GM18498 (cell line): ENCODE measurements around the gene ACOXL.
"Not testable (repeated sequence)": the region's sequence is repeated elsewhere in the genome, so short reads cannot be mapped to it uniquely, and the experiment has no call there.

ENCODE experiments used
- ATAC-seq: cut with Tn5 transposase; IDR thresholded peaks from one replicate; pipeline ENCODE4 v1.9.1; 2021; ENCODE audit warnings: mild to moderate bottlenecking, moderate library complexity; ENCODE audit not compliant: unreplicated experiment

Gene ACOXL

DNA sequence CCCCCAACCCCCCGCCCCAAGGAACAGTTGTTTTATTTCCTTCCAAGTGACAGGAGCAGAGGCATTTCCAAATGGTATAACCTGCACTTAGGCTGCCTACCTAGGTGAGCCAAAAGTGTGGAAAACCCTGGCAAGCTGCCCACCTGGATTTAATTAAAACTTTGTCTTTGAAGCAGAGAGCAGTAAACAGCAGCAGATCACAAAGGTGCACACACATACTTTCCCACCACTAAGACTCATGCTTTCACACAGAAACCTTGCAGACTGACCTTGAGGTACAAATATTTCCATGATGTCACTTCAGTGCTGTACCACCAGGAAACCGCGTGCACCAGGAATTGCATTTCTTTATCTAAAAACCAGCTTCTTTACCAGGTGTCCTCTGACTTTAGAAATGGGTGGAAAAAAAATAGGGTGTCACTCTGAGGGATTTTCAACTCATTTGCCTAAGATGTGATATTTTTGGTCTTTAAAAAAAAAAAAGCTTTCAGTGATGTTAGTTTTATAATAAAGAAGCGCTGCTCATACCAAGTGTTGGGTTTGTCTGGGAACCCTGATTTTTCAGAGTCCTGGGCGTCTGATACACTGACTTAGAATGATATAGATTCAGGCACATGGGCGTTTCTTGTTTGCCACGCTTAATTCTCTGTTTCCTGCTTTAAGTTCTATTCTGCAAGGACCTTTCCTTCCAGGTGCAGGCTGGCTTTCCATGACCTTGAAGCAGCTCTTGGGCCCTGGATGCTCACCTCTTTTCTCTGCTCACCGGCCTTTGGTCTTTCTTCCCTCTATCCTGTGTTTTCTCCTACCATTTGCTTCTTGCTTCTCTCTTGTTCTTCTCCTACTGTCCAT lies 317.6 kb downstream of the ACOXL start:
- peak; percentile 71 for ATAC-seq

DNA sequence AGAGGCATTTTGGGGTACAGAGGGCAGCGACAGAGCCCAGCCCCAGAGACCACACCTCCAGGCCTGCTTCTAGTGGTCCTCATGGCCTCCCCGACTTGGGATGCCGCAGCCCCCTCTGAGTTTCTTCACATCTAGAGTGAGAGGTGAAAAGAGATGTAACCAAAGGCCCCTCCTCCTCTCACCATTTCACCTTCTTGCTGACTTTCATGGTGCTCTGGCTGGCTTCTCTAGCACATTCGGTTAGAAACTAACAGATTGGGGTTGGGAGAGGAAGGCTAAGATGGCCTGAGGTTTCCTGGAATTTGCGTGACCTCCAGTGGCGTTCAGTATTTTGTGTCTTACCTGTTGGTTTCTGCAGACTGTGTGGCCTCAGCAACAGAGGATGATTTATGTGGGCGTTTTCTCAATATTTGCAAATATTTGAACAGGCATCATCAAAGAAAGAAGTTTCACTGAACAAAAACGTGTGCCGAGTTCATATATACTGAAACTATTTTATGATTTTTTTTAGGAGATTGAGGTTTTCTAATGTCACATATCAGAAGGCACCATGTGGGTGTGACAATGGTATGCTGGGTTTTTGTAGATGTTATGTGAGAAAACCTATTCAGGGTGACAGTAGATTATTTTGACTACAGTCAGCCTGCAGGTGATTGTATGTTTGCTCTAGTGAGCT lies 318.5 kb downstream of the ACOXL start:
- no peak for ATAC-seq

DNA sequence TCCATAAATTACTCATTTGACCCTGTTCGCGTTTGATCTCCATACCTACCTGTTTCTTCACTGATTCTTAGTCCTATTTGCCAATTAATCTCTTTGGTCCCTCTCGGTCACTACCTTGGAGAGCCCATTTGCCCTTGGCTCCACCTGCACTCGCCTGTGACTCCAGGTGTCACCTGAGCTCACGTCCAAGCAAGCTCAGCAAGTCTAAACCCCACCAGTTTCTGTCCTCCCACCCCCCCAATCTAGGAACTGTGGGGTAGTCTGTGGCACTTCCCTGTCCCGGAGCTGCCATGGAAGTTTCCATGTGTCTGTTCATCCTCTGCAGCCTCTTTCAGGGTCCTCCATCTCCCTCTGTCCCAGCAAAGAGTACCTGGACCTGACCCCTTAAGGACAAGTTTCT lies 320.2 kb downstream of the ACOXL start:
- ATAC-seq: no peak

DNA sequence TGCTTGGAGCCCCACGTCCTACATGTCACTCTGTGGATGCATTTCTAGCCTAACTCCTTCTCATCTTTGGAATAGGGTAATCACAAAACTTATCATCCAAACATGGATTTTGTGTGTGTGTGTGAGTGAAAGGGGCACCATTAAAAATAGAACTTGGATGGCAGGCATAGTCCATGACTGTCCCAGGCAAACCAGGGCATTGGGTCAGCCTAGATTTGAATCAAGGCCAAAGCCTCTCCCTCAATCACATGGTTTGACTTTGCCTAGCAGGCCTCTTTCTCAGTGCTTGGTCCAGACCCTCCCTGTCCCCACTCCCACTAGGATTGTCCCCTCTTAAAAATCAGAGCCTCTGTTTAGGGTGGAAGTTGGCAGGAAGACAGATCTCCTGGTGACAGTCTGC lies 320.9 kb downstream of the ACOXL start:
- no peak for ATAC-seq

DNA sequence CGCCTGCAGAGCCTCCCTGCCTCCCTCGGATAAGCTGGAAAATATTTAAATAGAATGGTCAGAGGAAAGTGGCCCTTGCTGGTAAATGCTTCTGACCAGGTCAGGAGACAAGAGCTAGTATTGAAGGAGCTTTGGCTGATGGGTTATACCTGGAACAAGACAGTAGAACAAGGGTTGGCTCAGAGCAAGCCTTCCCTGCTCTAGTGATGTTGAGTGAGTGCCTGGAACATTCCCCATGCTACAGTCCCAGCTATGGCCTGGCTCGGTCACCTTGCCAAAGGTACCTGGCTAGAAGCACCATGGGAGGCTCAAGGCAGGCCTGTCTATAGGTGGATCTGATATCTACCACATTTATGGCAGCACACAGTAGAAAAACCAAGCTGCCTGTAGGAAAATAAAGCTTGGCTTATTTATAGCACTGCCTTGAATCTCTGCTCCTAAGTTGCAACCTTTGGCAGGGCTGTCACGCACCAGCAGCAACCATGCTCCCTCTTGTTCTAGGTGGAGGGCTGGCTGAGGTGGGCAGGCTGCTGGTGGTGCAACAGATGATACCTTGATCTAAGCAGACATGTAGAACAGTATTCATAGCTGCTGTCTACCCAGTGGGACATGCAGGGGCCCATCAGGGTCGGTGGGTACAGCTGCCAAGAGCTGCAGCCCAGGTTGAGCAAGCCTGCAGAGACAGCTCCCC lies 321.6 kb downstream of the ACOXL start:
- no peak for ATAC-seq

DNA sequence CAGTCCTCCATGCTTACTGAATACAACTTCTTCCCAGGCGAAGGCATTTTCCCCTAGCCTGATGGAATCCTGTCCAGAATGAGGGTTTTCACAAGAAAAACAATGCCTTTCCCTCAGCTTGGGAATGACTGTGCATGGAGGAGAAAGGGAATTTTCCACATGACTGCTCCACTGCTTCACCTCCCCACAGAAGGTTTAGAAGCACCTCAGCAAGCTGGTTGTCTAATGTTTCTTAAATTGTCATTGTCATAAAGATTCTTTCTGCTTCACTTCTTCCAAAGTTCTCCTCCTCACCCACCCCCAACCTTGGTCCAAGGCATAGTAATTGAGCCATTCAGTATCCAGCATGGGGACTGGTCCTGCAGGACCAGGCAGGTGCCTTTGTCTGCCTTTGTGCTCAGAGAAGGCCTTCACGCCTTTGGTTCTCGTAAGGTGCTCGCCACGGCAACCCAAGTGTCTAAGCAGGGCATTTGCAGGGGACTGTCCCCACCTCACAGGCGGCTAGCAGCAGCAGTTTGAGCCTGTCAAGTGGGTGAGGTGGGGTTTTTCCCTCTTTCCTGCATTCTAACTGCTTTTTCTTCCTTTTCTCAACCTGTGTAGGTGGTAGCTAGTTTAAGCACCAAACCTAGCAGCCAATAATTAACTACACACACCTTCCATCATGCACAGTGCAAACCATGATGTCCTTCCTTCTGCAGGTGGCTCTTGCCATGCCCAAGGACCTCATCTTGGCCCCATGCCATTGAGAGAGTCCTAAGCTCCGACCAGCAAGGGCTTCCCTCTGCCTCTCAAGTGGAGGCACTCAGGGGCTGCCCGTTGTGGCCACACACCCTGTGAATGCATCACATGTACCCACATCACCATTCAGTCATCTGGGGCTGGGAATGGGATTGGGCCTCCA lies 322.7 kb downstream of the ACOXL start:
- peak; percentile 52 for ATAC-seq

DNA sequence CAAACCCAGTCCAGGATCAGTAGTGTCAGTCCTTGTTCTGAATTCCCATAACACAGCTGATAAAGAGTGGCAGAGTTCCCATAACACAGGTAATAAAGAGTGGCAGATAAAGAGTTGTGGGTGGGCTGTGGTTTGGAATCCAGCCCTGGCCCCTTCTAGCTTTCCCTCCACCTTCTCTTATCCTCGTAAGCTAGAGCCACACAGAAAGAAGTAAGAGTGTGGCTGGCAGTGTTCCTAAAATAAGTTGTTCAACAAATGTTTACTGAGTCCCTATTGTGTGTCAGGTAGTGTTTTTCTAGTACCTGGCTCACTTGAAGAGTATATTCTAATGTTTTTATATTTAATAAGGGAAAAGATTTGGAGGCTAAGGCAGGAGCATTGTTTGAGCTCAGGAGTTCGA lies 323.4 kb downstream of the ACOXL start:
- no peak for ATAC-seq

DNA sequence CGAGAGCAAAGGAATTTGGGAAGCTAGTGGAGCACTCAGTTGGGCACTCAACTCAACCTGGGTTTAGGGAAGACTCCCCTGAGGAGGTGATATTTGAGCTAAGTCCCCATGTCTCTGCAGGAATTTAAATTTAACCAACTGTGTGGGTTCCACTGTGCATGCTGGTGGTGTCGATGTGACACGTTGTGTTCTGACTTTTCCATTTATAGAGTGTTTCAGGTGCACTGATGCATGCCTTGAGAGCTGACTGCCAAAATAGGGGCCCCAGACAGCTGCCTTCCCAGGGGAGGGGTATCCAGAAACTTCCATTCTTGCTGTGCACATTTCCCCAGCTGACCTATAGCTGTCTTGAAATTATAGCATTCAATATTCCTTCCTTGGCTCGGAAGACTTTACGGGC lies 324.7 kb downstream of the ACOXL start:
- ATAC-seq: no peak

DNA sequence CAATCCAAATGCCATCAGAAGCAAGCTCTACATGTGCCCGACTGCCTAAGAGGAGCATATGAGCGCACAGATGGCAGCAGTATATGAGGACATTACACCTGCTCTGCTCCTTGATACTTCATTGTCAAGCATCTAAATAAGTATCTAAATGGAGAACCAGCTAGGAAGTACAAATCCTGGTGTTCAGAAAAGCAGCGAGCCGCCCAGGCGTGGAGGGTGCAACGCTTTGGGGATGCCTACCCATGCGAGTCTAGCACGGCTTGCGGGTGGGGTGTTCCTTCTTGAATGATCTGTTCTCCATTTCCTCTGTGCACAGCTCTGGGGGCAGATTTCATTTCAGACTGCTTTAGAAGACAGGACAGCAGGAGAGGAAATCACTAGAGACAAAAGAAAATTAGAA lies 325.3 kb downstream of the ACOXL start:
- ATAC-seq: no peak

DNA sequence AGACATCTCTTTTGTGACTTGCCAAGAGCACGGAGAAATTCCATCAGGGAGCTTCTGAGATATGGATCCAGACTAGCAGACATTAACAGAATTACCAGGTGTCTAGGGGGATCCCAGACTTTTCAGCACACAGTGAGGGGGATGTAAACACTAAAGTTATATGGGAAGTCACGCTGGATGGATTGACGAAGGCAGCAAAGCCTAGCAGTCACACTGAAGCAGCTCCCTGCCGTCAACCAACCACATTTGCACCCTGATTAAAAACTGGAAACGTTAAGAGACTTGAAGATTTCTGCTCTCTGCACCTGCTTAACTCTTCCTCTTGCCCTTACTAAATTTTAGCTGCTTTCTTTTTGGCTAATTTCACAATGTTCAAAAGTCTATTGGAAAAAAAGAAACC lies 325.9 kb downstream of the ACOXL start:
- ATAC-seq: no peak

DNA sequence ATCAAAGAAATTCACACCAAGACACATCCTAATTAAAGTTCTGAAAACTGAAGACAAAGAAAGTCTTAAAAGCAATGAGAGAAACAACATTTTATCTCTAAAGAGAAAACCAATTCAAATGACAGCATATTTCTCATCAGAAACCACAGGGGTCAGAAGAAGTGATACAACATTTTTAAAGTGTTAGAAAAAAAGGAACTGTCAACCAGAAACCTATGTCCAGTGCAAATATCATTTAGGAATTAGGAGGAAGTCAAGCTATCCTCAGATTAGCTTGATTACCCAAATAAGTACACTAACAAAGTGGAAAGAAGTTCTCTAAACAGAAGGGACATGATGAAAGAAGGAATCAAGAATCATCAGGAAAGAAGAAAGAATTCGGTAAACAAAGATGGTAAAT lies 328.8 kb downstream of the ACOXL start:
- ATAC-seq: no peak

DNA sequence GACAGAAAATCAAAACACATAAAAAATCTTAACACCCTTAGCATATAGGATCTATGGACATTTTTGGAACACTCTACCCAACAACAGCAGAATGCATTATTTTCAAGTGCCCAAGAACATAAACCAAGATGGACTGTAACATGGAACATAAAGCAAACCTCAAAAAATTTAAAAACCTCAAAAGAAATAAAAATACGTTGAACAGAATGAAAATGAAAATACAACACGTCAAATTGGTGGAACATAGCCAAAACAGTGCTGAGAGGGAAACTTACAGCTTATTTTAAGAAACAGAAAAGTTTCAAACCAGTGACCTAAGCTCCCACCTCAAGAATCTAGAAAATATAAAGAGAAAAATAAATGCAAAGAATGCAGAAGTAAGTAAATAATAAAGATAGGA lies 330.0 kb downstream of the ACOXL start:
- peak; percentile 68 for ATAC-seq

DNA sequence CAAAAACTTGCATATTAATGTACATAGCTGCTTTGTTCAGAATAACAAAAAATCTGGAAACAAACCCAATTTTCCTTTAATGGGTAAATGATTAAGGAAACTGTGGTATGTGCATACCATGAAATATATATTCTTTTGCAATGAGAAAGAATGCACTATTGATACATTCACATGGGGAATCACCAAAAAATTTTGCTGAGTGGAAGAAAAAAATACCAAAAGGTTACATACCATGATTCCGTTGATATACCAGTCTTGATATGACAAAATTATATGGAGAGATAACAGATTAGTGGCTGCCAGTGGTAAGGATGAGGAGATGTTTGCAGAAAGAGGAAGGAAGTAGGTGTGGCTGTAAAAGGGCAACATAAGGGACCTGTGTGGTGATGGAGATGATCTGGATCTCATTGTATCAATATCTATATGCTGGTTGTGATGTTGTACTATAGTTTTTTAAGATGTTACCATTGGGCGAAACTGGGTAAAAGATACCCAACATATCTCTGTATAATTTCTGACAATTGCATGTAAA lies 333.8 kb downstream of the ACOXL start:
- no peak for ATAC-seq

DNA sequence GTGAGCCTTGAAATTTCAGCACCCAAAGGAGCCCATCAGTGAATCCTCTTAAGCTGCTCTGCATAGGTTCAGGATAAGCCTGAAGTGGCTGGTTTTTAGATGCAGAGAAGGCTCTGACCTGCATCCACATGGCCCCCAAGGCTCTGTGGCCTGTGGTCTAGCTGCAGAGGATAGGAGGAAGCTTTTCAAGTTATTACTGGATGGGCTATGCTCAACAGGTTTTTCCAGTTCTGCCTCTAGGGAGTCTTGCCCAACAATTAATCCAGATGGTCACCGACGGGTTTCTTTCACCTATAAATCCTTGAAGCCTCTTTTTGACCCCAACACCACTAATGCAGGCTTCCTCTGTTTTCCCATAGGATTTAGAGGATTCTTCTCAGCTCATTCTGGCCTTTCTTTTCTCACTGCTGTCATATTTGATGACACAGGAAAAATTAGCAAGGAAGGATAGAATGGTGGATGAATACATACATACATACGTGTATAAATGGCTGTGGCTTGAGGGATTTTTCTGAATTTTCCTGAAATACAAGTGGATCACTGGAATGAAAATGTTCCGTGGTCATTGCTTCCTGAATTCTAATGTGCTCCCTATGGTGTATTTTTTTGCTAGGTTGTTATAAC lies 336.2 kb downstream of the ACOXL start:
- no peak for ATAC-seq

DNA sequence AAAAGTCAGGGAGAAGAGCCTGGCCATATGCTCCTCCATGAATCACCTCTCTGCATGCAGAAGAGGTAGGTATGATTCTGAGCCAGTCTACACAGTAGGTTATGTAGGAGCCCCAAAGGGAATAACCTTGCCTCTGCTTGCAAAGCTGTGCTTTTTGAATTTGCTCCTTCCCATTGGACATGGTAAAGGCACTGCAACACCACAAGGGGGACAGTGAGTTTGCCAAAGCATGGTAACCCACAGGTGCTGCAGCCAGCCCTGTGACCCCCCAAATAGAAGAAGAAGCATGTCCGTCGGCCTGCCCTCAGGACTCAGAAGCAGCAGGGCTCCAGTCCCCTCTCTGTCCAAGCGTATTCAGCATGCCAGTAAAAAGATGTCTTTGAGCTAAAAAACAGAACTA lies 337.3 kb downstream of the ACOXL start:
- ATAC-seq: no peak

DNA sequence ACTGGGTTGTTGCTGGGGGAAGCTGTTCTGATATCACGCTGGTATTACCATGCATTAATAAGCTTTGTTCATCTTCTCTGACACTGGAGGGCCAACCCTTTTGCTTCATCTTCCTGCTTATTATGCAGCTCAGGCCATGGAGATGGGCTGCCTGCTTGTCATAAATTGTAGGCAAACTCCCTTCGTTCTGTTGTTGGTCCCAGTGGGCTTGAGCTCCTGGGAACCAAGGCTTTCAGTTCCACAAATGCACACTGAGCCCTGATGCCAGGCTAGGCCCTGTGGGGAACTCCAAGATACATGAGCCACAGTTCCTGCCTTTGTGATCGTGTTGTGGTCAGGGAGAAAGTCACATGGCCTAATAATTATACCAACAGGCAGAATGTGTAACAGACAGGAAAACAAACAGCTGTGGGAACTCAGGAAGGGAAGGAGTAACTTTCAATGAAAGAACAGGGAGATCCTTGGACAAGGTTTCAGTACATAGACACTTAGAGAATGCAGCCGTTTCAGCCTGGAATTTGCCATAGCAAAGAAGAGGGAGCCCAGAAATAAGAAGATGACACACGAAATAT lies 339.3 kb downstream of the ACOXL start:
- ATAC-seq: no peak

DNA sequence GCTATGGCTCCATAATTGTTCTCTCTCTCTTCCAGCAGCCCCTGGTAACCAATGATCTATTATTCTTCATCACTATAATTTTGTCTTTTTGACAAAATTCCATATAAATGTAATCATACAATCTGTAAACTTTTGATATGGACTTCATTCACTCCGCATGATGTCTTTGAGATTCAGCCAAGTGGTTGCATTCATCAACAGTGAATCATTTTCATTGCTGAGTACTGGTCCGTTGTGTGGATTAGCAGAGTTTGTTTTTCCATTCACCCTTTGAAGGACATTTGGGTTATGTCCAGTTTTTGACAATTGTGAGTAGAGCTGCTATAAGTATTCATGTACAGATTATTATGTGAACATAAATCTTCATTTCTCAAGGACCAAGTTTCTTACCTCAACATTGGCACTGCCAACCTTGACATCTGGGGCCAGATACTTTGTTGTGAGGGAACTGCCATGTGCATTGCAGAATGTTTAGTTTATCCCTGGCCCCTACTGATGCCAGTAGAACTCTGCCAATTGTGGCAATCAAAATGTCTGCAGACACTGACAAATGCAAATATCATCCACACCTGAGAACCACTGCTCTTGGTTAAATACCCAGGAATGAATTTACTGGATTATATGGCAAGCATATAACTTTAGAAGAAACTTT lies 340.0 kb downstream of the ACOXL start:
- ATAC-seq: no peak

DNA sequence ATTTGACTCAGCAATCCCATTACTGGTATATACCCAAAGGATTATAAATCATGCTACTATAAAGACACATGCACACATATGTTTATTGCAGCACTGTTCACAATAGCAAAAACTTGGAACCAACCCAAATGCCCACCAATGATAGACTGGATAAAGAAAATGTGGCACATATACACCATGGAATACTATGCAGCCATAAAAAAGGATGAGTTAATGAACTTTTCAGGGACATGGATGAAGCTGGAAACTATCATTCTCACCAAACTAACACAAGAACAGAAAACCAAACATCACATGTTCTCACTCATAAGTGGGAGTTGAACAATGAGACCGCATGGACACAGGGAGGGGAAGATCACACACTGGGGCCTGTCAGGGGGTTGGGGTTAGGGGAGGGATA lies 350.3 kb downstream of the ACOXL start:
- not testable (repeated sequence) for ATAC-seq

DNA sequence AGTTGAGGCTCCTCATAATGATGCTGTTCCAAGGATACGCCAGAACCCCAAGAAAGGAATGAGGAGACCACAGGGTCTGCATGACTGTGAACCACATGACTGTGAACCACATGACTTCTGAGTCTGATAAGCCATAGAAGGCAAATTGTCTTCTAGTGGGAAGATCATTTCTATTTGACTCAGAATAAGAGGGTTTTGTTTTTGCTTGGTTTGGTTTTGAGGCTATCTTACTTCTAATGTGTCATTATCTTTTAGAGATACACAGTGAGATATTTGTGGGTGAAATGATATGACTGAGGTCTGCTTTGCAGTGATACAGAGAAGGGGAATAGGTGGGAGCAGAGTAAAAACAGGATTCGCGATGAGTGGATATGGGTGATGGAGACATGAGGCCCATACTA lies 359.4 kb downstream of the ACOXL start:
- no peak for ATAC-seq
